Smooth muscle cell (in vitro differentiated cells): Measurements from ENCODE around the gene CHKB. TPM values are rescaled to one million over a fixed set of nuclear protein-coding genes. Genes with fewer than 3 reads are reported as not detected.

Experiments used
- DNase-seq: peaks from one replicate; lab custom pipeline; 2025; ENCODE audit not compliant: unreplicated experiment; lab: John Stamatoyannopoulos, UW
- H2AFZ ChIP-seq: fragments of 200-600 bp; sonication (generic); 2 replicates; pipeline ENCODE4 v1.6.0; 2016; ENCODE audit warnings: antibody characterized with exemption, low read depth, mild to moderate bottlenecking
- H3F3A ChIP-seq: fragments of 200-600 bp; sonication (generic); 2 replicates; pipeline ENCODE4 v1.6.0; 2017; ENCODE audit warnings: antibody characterized with exemption, low read depth
- H3K27ac ChIP-seq: fragments of 200-600 bp; sonication (generic); 2 replicates; pipeline ENCODE4 v1.5.1; 2016; ENCODE audit warnings: low read depth, mild to moderate bottlenecking
- H3K27me3 ChIP-seq: fragments of 200-600 bp; sonication (generic); 2 replicates; pipeline ENCODE4 v1.6.1; 2016; ENCODE audit warnings: low read depth, mild to moderate bottlenecking
- H3K36me3 ChIP-seq: fragments of 200-600 bp; sonication (generic); 2 replicates; pipeline ENCODE4 v1.5.1; 2016; ENCODE audit warnings: low read depth
- H3K4me1 ChIP-seq: fragments of 200-600 bp; sonication (generic); 2 replicates; pipeline ENCODE4 v1.5.1; 2016; ENCODE audit warnings: low read depth
- H3K4me2 ChIP-seq: fragments of 200-600 bp; sonication (generic); 2 replicates; pipeline ENCODE4 v1.6.0; 2016; ENCODE audit warnings: mild to moderate bottlenecking
- H3K4me3 ChIP-seq: fragments of 200-600 bp; sonication (generic); 2 replicates; pipeline ENCODE4 v1.5.1; 2016; ENCODE audit warnings: mild to moderate bottlenecking
- H3K79me2 ChIP-seq: fragments of 200-600 bp; sonication (generic); 2 replicates; pipeline ENCODE4 v1.6.0; 2016; ENCODE audit warnings: low read depth, mild to moderate bottlenecking
- H3K9ac ChIP-seq: fragments of 200-600 bp; sonication (generic); 2 replicates; pipeline ENCODE4 v1.6.0; 2016; ENCODE audit warnings: low read depth
- H3K9me3 ChIP-seq: fragments of 200-600 bp; sonication (generic); replicated peaks from 2 replicates; pipeline ENCODE4 v1.5.1; 2016; ENCODE audit warnings: low read depth
- H4K20me1 ChIP-seq: fragments of 200-600 bp; sonication (generic); 2 replicates; pipeline ENCODE4 v1.6.0; 2016; ENCODE audit warnings: low read depth
- CTCF ChIP-seq: fragments of 200-600 bp; sonication (generic); IDR thresholded peaks from 2 replicates; pipeline ENCODE4 v1.5.1; 2017; ENCODE audit warnings: borderline replicate concordance, mild to moderate bottlenecking, antibody characterized with exemption; ENCODE audit not compliant: insufficient read depth, poor library complexity, severe bottlenecking
- WGBS: methylation state at CpG from one replicate; pipeline ENCODE4 v1.1.7; 2016; ENCODE audit warnings: low lambda C conversion rate; 5-methylcytosine and 5-hydroxymethylcytosine counted together
- polyA plus RNA-seq: library from polyadenylated mRNA; unstranded; fragments of >200 nt; fragmentation: Nextera tagmentation; extraction: Ambion mirVana; gene quantifications from 2 replicates; pipeline ENCODE4 v1.2.1, GENCODE V29; 2016
- total RNA-seq: library from RNA; depleted of rRNA; stranded (reverse); fragments of >200 nt; gene quantifications from 2 replicates; pipeline ENCODE4 v1.2.3, GENCODE V29; 2014

Gene CHKB
- total and polyA plus RNA-seq, 2 experiments from 2014 or later, result 35.2 to 62.8 TPM

GRCh38 chr22:50603511-50604255, 21.0 kb upstream of the CHKB start:
- DNase-seq, result no peak
- 36% methylated on average over 30 of the region's 70 CpGs for WGBS
- Histone ChIP-seq H3K27me3 (peaks cover 72% of the 10 kb centered on the region), H3K4me2 (no peak overlapping the region), H3K27ac (no peak overlapping the region), H3K79me2 (no peaks in the 10 kb centered on the region), H4K20me1 (no peaks in the 10 kb centered on the region), H3K36me3 (no peaks in the 10 kb centered on the region), H3K9ac (no peak overlapping the region), H3F3A (no peaks in the 10 kb centered on the region), H3K4me1 (peaks cover 5% of the 10 kb centered on the region), H3K4me3 (no peak overlapping the region), H2AFZ (no peak overlapping the region), H3K9me3 (no peaks in the 10 kb centered on the region)
- TF ChIP-seq CTCF, result no peak

- Histone ChIP-seq H3K9ac (no peak overlapping the region), H3K4me1 (peaks cover 5% of the 10 kb centered on the region), H3F3A (no peaks in the 10 kb centered on the region), H3K79me2 (no peaks in the 10 kb centered on the region), H3K9me3 (no peaks in the 10 kb centered on the region), H4K20me1 (no peaks in the 10 kb centered on the region), H3K27me3 (peaks cover 64% of the 10 kb centered on the region), H3K4me2 (no peak overlapping the region), H3K4me3 (no peak overlapping the region), H3K27ac (no peak overlapping the region), H3K36me3 (no peaks in the 10 kb centered on the region), H2AFZ (no peak overlapping the region)
- no peak for TF ChIP-seq CTCF
- 48% methylated on average over 2 of the region's 2 CpGs for WGBS
- no peak for DNase-seq
These were observed 19.7 kb upstream of the CHKB start for GRCh38 chr22:50602338-50602700.

- 56% methylated on average over 12 of the region's 12 CpGs for WGBS
- no peak overlapping the region for H3K4me2 ChIP-seq
- no peak for DNase-seq
- no peak overlapping the region for H3K9ac ChIP-seq
- peaks cover 5% of the 10 kb centered on the region for H3K4me1 ChIP-seq
- no peak for TF ChIP-seq CTCF
- no peaks in the 10 kb centered on the region for H3K79me2 ChIP-seq
- no peak overlapping the region for H3K4me3 ChIP-seq
- H3K9me3 ChIP-seq, result no peaks in the 10 kb centered on the region
- no peaks in the 10 kb centered on the region for H3F3A ChIP-seq
- no peak overlapping the region for H3K27ac ChIP-seq
- no peak overlapping the region for H2AFZ ChIP-seq
- H4K20me1 ChIP-seq, result no peaks in the 10 kb centered on the region
- no peaks in the 10 kb centered on the region for H3K36me3 ChIP-seq
- H3K27me3 ChIP-seq, result peaks cover 59% of the 10 kb centered on the region
These were observed 19.2 kb upstream of the CHKB start for GRCh38 chr22:50601669-50602337.
